ENCODE data around the gene UBALD2.

Gene UBALD2

GRCh38 chr17:76266244-76266938 is 1.2 kb downstream of the UBALD2 start:
- peak; percentile 29 for DNase-seq

- no peak for DNase-seq
Observed at GRCh38 chr17:76267051-76267576, 2.0 kb downstream of the UBALD2 start.

DNA sequence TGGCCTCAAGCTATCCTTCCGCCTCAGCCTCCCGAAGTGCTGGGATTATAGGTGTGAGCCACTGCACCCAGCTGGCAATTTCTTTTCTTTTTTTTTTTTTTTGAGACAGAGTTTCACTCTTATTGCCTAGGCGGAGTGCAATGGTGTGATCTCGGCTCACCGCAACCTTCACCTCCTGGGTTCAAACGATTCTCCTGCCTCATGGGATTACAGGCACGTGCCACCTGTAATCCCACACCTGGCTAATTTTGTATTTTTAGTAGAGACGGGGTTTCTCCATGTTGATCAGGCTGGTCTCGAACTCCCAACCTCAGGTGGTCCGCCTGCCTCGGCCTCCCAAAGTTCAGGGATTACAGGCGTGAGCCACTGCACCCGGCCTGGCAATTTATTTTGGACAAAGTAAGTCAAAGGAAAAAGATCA is 2.4 kb downstream of the UBALD2 start:
- peak; percentile 43 for DNase-seq

GRCh38 chr17:76268015-76268749 is 3.0 kb downstream of the UBALD2 start:
- DNase-seq: peak; percentile 77

GRCh38 chr17:76268991-76269981 is 4.1 kb downstream of the UBALD2 start:
- DNase-seq: no peak

DNA sequence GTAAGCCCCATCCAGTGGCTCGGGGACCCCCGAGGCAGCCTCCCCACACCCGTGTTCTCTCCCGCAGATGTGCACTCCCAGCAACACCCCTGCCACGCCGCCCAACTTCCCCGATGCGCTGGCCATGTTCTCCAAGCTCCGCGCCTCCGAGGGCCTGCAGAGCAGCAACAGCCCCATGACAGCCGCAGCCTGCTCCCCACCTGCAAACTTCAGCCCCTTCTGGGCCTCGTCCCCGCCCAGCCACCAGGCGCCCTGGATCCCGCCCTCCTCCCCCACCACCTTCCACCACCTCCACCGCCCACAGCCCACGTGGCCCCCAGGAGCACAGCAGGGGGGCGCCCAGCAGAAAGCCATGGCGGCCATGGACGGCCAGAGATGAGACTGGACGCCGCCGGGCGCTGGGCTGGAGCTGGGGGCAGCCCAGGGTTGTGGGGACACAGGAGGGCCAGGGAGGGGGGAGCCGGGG is 5.0 kb downstream of the UBALD2 start:
- DNase-seq: peak; percentile 19

DNA sequence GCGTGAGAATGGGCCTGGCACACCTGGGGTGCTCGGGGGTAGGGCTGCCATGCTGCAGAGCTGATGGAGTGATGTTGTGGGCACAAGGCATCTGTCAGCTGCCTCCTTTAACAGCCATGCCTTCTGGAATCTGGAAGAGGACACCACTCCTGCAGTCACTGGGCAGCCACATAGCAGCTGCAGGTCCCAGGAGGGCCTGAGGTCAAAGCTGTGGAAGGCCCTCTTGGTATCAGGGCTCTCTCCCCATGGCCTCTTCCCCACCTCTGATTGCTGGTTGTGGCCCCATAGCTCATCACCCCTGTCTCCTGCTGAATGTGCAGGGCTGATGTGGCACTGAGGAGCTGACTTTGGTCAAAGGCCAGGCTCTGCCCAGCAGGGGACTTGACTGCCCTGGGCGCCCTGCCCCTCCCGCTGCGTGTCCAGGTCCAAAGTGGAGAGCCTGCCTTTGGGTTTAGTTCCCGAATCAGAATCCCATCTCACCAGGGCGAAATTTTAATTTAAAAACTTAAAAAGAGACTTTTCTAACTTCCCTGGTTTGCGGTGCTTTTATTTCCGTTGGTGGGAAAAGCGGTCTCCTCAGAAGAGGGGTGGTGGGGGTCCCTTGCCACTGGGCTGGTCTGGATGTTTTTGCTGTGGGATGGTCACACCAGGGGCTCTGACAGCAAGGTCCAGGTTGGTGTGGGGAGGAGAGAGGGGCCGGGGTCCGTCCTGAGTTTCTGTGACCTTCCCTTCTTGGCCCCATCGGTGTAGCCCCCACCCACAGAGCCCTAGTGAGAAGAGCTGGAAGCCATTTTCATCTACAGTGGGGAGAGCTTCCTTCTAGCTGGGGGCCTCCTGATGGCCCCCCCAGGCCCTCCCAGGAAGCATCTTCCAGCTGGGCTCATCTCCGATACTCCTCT is 5.9 kb downstream of the UBALD2 start:
- DNase-seq: peak; percentile 31

DNA sequence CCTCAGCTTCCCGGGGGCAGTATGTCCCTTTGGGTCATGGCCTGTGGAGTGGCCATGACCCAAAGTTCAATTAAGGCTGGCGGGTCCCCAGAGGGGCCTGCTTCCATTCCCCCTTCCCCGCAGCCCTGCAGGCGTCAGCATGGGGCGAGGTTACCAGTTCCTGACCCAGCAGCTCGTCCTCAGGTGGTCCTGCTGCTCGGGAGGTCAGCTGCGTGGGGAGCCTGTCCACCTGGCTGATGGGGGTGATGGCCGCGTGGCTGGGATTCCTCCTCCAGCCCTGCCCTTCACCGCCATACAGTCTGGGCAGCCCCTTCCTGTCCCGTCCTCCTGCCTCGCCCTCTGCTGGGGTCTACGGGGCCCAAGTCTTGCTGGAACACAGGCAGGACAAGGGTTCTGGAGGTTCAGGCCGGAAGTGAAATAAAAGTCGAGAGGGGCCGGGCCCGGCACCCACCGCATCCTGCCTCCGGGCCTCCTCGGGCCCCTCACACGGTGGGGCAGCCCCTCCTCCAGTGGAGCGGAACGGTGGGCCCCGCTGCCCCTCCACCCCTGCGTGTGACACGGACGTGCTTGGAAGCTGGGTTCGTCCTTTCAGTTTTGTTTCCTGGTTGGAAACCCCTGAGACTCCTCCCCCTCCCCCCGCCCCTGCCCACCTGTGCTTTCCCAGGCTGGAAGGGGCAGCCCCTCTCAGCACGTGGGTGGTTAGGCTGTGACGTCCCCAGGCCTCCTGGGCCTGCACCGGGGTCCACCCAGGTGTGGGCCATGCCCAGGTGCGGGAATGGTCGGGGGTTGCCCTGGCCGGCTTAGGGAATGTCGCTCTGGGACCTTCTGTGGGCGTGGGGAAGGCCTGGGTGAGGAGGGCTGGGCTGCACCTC is 6.8 kb downstream of the UBALD2 start:
- DNase-seq: peak; percentile 85

GRCh38 chr17:76272541-76273444 is 7.6 kb downstream of the UBALD2 start:
- DNase-seq: peak; percentile 60

DNA sequence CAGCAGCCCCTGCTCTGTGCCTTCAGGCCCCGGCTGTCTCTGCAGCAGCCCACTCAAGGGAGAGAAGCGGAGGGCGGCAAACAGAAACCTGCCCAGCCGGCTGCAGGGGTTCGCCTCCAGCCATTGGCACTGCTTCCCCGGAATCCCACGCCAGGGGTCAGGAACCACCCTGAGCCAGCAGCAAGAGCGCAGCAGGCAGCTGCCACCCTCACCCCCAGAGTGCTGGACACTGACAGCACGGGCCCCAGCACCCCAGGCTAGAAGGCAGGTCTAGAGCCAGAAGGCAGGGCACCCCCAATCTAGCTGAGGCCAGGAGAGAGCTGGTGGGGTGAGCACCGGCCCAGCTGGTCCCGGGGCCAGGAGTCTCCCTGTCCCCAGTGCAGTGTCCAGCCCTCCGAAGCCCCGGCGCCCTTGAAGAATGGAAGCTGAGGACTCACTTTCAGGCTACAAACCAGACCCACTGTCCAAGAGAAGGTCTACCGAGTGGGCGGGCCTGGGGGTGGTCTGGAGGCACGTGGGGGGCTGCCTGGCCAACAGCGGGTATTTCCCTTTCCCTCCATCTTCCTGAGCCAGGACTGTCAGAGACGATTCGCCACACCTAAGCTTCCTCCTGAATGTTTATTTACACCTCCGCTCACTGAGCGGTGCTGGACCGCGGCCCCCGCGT is 8.4 kb downstream of the UBALD2 start:
- peak; percentile 19 for DNase-seq

DNA sequence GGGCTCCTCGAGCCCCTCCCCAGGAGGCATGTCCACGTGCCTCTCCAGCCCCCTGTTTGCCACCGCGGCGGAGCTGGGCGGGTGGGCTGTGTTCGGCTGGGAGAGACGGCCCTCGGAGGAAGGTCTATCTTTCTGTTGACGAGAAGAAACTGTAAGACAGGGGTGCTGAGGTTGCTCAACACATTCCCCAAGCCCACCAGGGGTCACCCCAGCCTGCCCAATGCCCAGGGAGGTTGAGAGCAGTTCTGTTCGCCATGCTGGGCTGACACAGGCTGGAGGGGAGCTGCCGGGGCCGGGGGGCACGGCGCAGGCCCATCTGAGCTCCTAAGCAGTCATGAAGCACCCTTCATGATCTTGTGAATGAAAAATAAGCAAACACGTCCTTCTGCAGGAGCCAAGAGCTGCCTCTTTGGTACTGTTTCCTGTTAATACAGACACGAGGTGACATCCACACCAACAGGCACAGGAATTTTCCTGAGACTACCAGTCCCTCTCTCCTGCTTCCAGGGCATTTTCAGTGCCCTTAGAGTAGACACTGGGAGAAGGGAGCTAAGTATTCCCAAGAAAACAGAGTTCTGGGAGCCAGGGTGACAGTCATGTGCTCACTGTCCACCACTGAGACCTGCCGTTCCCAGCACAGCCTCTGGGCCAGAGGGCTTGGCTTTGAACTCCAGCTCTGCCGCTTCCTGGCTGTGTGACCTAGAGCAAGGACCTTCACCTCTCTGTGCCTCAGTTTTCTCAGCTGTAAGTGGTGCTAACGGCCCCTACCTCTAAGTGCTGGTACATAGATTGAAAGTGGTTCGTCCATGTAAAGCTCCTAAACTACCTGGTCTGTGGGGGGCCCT is 9.2 kb downstream of the UBALD2 start:
- DNase-seq: peak; percentile 12

- DNase-seq: no peak
Observed at GRCh38 chr17:76275382-76276068, 10.4 kb downstream of the UBALD2 start.

- DNase-seq: peak; percentile 11
Observed at GRCh38 chr17:76276069-76276431, 10.9 kb downstream of the UBALD2 start.

DNA sequence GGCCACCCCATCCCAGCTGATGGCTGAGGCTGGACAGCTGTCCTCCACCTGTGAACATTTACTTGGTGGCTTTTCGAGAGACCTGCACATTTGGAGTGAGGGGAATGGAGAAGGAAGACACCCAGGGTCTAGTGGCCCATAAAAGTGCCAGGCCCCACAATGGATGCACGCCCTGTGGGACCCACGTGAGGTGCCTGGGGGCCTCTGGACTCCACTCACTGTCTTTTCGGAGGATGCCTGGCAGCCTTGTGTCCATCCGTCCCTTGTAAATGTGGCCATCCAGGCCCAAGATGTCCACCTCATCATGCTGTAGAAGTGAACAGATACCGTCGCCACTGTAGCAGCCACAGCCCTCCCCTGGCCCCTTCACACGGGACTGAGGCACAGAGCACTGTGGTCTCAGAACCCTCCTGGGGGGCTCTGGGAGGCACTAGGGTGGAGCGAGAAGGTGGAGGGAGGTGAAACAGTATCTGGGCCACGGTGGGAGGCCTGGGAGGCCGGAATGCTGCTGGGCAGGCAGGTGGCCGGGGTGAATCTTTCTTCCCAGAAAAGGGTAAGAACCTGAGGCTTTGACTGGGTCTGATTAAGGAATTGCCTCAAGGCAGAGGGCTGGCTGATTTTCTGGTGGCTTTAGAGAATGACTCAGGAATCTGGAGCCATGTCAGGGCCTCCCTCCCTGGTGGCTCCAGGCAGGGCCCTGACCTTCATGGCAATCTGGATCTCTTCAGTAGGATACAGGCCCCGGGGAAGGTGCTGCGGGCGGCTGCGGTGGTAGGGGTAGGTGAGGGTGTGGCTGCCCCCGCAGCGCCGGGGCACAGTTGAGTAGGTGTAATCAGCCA is 11.5 kb downstream of the UBALD2 start:
- no peak for DNase-seq

DNA sequence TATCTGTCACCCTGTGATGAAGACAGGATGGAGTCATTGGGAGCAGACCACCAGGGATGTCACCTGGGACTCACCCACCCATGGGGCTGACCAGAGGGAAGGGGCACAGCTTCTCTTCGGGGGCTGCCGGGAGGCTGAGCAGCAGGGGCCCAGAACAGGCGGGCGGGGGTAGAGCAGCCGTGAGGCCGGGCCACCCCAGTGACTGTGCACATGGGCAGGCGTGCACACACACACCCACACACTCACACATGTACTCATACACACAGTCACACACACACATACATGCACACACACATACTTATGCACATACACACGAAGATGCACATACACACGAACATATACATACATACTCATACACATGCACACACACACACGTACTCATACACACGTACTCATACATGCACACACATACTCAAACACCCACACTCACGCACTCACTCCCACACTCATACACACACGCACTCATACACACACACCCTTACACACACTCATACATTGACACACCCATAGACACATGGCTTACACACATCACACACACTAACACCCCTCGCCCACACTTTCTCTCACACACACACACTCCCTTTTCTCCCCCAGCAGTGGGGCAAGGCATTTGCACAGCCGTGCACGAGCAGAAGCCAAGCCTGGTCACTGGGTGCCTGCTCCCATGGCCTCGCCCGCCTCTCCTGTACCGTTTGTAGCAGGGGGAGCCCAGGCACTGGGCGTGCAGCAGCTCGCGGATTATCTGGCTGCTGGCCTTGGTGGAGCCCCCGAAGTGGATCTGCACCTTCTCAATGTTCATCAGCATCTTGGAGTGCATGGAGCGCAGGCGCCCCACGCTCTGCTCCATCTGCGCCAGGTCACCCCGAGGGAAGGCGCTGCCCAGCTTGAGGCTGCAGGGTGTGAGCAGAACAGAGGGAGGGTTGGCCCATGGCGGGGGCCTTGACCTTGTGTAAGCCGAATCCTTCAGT is 12.4 kb downstream of the UBALD2 start:
- DNase-seq: peak; percentile 14
